B cell (primary cell): ENCODE results near the gene FAM216A. TPM values are rescaled to one million over a fixed set of nuclear protein-coding genes. Genes with fewer than 3 reads are reported as not detected.
"Not testable (repeated sequence)": the region's sequence is repeated elsewhere in the genome, so short reads cannot be mapped to it uniquely, and the experiment has no call there.

Source experiments
- ATAC-seq: fragments of 200-7000 bp; cut with Tn5 transposase; one replicate; pipeline ENCODE4 v1.10.0; 2021; ENCODE audit warnings: low read depth, mild to moderate bottlenecking, moderate number of reproducible peaks, moderate library complexity
- CTCF ChIA-PET: fragments of 350-600 bp; sonication (Branson Sonifier 250); formaldehyde crosslinking; loops from one replicate; lab custom pipeline; 2021; ENCODE audit warnings: antibody characterized with exemption, inconsistent platforms; lab: Charles Lee
- POLR2A ChIA-PET: fragments of 350-600 bp; sonication (Branson Sonifier 250); formaldehyde crosslinking; loops from one replicate; lab custom pipeline; 2021; ENCODE audit warnings: antibody characterized with exemption; lab: Charles Lee
- DNase-seq: peaks from one replicate; pipeline ENCODE4 v3.0.0; 2013
- H2AFZ ChIP-seq: 2 replicates; pipeline ENCODE4 v1.6.1; 2012; ENCODE audit warnings: mild to moderate bottlenecking, low read depth, low read length; ENCODE audit not compliant: insufficient read depth, poor library complexity, severe bottlenecking
- H3K27ac ChIP-seq, 2 donors: 1 replicate in 1 of 2; 2 replicates in 1 of 2; pipeline ENCODE4 v1.5.1; 2012 to 2013; ENCODE audit warnings: low read length in 2 of 2, mild to moderate bottlenecking in 2 of 2, moderate library complexity in 1 of 2
- H3K27me3 ChIP-seq, 4 experiments: fragments of 200-600 bp in 1 of 4; sonication (generic) in 1 of 4; replicated peaks in 1 of 4; 1 replicate in 2 of 4; 2 replicates in 2 of 4; pipeline versions ENCODE4 v1.6.1 to v1.7.0; 2013 to 2016; ENCODE audit warnings: low read length in 3 of 4, mild to moderate bottlenecking in 2 of 4, mixed read lengths in 1 of 4, moderate library complexity in 1 of 4; ENCODE audit not compliant: insufficient read depth in 4 of 4, control insufficient read depth in 3 of 4; ENCODE audit errors: control extremely low read depth in 1 of 4
- H3K36me3 ChIP-seq, 2 experiments: replicated peaks in 1 of 2; 1 replicate in 1 of 2; 2 replicates in 1 of 2; pipeline versions ENCODE4 v1.6.1 to v1.7.1; 2013; ENCODE audit warnings: low read length in 1 of 2; ENCODE audit not compliant: insufficient read depth in 2 of 2, control insufficient read depth in 1 of 2; ENCODE audit errors: control extremely low read depth in 1 of 2, extremely low read depth in 1 of 2
- H3K4me1 ChIP-seq, 2 donors: fragments of 200-600 bp in 1 of 2; sonication (generic) in 1 of 2; 1 replicate in 1 of 2; 2 replicates in 1 of 2; pipeline versions ENCODE4 v1.5.1 to v1.6.1; 2013 to 2017; ENCODE audit warnings: low read length in 2 of 2; ENCODE audit not compliant: control insufficient read depth in 2 of 2, insufficient read depth in 2 of 2
- H3K4me2 ChIP-seq: replicated peaks from 2 replicates; pipeline ENCODE3; 2012; ENCODE audit warnings: mild to moderate bottlenecking, low read depth, low read length; ENCODE audit not compliant: poor library complexity, severe bottlenecking
- H3K4me3 ChIP-seq, 5 experiments: fragments of 200-600 bp in 1 of 5; sonication (generic) in 1 of 5; 1 replicate in 3 of 5; 2 replicates in 2 of 5; pipeline versions ENCODE4 v1.5.1 to v1.7.0; 2011 to 2016; ENCODE audit warnings: low read length in 4 of 5, mild to moderate bottlenecking in 4 of 5, low read depth in 2 of 5, control low read depth in 1 of 5, moderate library complexity in 1 of 5; ENCODE audit not compliant: insufficient read depth in 1 of 5; ENCODE audit errors: control extremely low read depth in 1 of 5, extremely low read depth in 1 of 5
- H3K79me2 ChIP-seq: fragments of 200-600 bp; sonication (generic); one replicate; pipeline ENCODE4 v1.6.0; 2016; ENCODE audit warnings: low read length; ENCODE audit not compliant: control insufficient read depth, insufficient read depth
- H3K9ac ChIP-seq: fragments of 200-600 bp; sonication (generic); 2 replicates; pipeline ENCODE4 v1.6.1; 2017; ENCODE audit warnings: mild to moderate bottlenecking, low read length, moderate library complexity
- H3K9me3 ChIP-seq, 3 donors: one replicate each; pipeline versions ENCODE4 v1.6.1 to v1.7.1; 2013; ENCODE audit warnings: low read length in 2 of 3; ENCODE audit not compliant: control insufficient read depth in 2 of 3, insufficient read depth in 1 of 3; ENCODE audit errors: control extremely low read depth in 1 of 3
- H4K20me1 ChIP-seq: 2 replicates; pipeline ENCODE4 v1.6.0; 2012; ENCODE audit warnings: mild to moderate bottlenecking, low read length; ENCODE audit not compliant: insufficient read depth, control insufficient read depth, poor library complexity, severe bottlenecking
- H3K27ac Mint-ChIP-seq: one replicate; pipeline ENCODE4 v1.8.0; 2021; ENCODE audit warnings: mixed read lengths
- H3K27me3 Mint-ChIP-seq: one replicate; pipeline ENCODE4 v1.8.0; 2021; ENCODE audit warnings: mixed read lengths
- H3K4me1 Mint-ChIP-seq: one replicate; pipeline ENCODE4 v1.8.0; 2021; ENCODE audit warnings: mixed read lengths
- H3K4me3 Mint-ChIP-seq: one replicate; pipeline ENCODE4 v1.8.0; 2021; ENCODE audit warnings: mixed read lengths
- H3K9me3 Mint-ChIP-seq: one replicate; pipeline ENCODE4 v1.8.0; 2022; ENCODE audit warnings: mixed read lengths; ENCODE audit not compliant: insufficient read depth
- EZH2 ChIP-seq: IDR thresholded peaks from 2 replicates; pipeline ENCODE4 v1.6.1; 2012; ENCODE audit warnings: borderline replicate concordance, low read depth, mild to moderate bottlenecking, moderate library complexity, low read length; ENCODE audit not compliant: insufficient read depth, poor library complexity, severe bottlenecking
- WGBS: methylation state at CpG from one replicate; pipeline ENCODE4 v1.1.5; 2013; ENCODE audit warnings: missing lambda C conversion rate; ENCODE audit not compliant: insufficient coverage; 5-methylcytosine and 5-hydroxymethylcytosine counted together
- intact Hi-C: fragments of 100-400 bp; cut with micrococcal nuclease; formaldehyde crosslinking; loops from one replicate; pipeline ENCODE4 v1.10.0; 2022
- polyA plus RNA-seq: library from polyadenylated mRNA; depleted of rRNA; stranded (reverse); fragments of >200 nt; gene quantifications from 2 replicates; pipeline ENCODE4 v1.2.3, GENCODE V29; 2012
- total RNA-seq, 2 donors: library from RNA; stranded (reverse); fragments of 120-200 nt in 1 of 2; gene quantifications; 1 replicate in 1 of 2; 2 replicates in 1 of 2; pipeline versions ENCODE4 v1.2.3 to v1.2.4, GENCODE V29; 2013 to 2022
- TF ChIP-seq, protein P1 (sequence below): fragments of 200-600 bp; IDR thresholded peaks from one replicate; pipeline ENCODE4 v1.8.0; 2022; ENCODE audit warnings: antibody characterized with exemption, mild to moderate bottlenecking

The FAM216A gene
- total and polyA plus RNA-seq, 2 donors (not counting 1 experiment from before 2014, with no cell fraction given) = 15.7 to 19.7 TPM

DNA sequence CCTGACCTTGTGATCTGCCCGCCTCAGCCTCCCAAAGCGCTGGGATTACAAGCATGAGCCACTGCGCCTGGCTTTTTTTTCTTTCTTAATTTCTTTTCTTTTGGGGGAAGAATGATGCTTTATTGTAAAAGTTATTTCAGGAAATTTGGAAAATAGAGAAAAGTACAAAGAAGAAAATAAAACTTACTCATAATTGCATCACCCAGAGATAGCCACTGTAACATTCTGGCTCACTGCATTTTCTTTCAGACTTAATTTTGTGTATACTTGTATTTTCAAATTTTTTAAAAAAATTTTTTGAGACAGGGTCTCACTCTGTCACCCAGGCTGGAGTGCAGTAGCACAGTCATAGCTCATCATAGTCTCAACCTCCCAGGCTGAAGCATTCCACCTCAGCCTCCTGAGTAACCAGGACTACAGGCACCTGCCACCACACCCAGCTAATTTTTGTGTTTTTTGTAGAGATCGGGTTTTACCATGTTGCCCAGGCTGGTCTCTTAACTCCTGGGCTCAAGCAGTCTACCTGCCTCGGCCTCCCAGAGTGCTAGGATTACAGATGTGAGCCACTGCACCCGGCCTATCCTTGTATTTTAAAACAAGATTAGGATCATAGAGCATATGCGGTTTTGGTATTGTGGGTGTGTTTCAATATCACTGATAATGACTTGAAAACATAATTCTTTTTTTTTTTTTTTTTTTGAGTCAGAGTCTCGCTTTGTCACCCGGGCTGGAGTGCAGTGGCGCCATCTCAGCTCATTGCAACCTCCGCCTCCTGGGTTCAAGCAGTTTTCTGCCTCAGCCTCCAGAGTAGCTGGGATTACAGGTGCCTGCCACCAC lies 52.4 kb downstream of the FAM216A start:
- H3K27ac ChIP-seq, ATAC-seq, H3K27ac Mint-ChIP-seq, H3K4me3 Mint-ChIP-seq, H3K79me2 ChIP-seq, H3K4me1 Mint-ChIP-seq, POLR2A ChIA-PET, H3K36me3 ChIP-seq, H2AFZ ChIP-seq, CTCF ChIA-PET, H3K9ac ChIP-seq, H3K4me3 ChIP-seq, H3K4me1 ChIP-seq, H3K9me3 Mint-ChIP-seq, DNase-seq, H4K20me1 ChIP-seq, H3K4me2 ChIP-seq, H3K27me3 ChIP-seq, intact Hi-C loops, H3K9me3 ChIP-seq, H3K27me3 Mint-ChIP-seq: not testable (repeated sequence)
- WGBS = 92% methylated on average over 5 of the region's 11 CpGs

DNA sequence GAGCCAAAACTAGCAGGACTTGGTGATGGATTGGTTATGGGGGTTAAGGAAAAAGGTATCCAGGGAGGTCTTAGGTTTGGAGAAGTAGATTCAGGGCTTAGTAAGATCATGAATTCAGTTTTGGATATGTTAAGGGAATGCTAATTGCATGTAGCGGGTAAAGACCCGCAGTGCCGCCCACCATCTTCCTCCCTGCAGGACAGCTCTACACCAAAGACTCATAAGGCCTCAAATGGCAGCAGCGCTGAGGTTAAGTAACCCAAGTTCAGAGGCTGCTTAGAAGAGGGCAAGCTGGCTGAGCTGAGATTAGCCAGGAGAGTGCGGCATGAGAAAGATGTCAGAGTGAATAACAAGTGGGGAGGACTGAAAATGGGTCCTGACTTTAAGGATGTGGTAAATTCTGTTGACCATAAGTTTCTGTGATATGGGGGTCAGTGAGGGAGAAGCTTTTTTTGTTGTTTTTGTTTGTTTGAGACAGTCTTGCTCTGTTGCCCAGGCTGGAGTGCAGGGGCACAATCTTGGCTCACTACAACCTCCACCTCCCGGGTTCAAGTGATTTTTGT lies 59.7 kb downstream of the FAM216A start:
- no peak overlapping the region for H3K9ac ChIP-seq
- ATAC-seq (no peak), DNase-seq (no peak)
- WGBS = 86% methylated on average over 2 of the region's 6 CpGs
- H3K4me1 ChIP-seq = peaks cover 0 to 3% of the 10 kb centered on the region in 2 donors
- no peak overlapping the region for H2AFZ ChIP-seq
- H3K9me3 Mint-ChIP-seq = no peaks in the 10 kb centered on the region
- peaks cover 3 to 4% of the 10 kb centered on the region in 2 experiments for H3K36me3 ChIP-seq
- intact Hi-C loops = no loop called here
- H3K27ac ChIP-seq = no peak overlapping the region
- H4K20me1 ChIP-seq = peaks cover 6% of the 10 kb centered on the region
- H3K4me1 Mint-ChIP-seq = peaks cover 20% of the 10 kb centered on the region
- no peaks in the 10 kb centered on the region for H3K9me3 ChIP-seq
- H3K27ac Mint-ChIP-seq = no peak overlapping the region
- no peak overlapping the region for H3K4me3 ChIP-seq
- TF ChIP-seq, protein P1, sequence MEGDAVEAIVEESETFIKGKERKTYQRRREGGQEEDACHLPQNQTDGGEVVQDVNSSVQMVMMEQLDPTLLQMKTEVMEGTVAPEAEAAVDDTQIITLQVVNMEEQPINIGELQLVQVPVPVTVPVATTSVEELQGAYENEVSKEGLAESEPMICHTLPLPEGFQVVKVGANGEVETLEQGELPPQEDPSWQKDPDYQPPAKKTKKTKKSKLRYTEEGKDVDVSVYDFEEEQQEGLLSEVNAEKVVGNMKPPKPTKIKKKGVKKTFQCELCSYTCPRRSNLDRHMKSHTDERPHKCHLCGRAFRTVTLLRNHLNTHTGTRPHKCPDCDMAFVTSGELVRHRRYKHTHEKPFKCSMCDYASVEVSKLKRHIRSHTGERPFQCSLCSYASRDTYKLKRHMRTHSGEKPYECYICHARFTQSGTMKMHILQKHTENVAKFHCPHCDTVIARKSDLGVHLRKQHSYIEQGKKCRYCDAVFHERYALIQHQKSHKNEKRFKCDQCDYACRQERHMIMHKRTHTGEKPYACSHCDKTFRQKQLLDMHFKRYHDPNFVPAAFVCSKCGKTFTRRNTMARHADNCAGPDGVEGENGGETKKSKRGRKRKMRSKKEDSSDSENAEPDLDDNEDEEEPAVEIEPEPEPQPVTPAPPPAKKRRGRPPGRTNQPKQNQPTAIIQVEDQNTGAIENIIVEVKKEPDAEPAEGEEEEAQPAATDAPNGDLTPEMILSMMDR = no peak
- no peak for TF ChIP-seq EZH2
- ChIA-PET POLR2A (no interaction called here), CTCF (interaction anchor here (0.5 to 2.4 kb wide), 5 partner anchors 19 to 75 kb away, joined by 3 to 13 read pairs (median 4); no protein-coding TSS in a partner anchor)
- no peak overlapping the region for H3K4me3 Mint-ChIP-seq
- H3K4me2 ChIP-seq = no peak overlapping the region
- H3K27me3 Mint-ChIP-seq = no peaks in the 10 kb centered on the region
- H3K79me2 ChIP-seq = no peaks in the 10 kb centered on the region
- H3K27me3 ChIP-seq = no peaks in the 10 kb centered on the region
